NCI-H2107 treated with DMSO at 0.1 percent for 48 hours (cell line): ENCODE data around the gene ADGRB3.
A peak's percentile ranks its signal among the peaks of the same experiment; 100 is the strongest.
"Not testable (repeated sequence)": the region's sequence is repeated elsewhere in the genome, so short reads cannot be mapped to it uniquely, and the experiment has no call there.

Experiments
- DNase-seq: peaks from one replicate; lab custom pipeline; 2025; ENCODE audit not compliant: unreplicated experiment; lab: John Stamatoyannopoulos, UW

Gene ADGRB3

GRCh38 chr6:69216127-69216526 lies 581.0 kb downstream of the ADGRB3 start:
- DNase-seq: no peak

- no peak for DNase-seq
Measured at GRCh38 chr6:69217343-69217742, 582.3 kb downstream of the ADGRB3 start.

- no peak for DNase-seq
Measured at GRCh38 chr6:69220375-69220774, 585.3 kb downstream of the ADGRB3 start.

GRCh38 chr6:69232008-69232407 lies 596.9 kb downstream of the ADGRB3 start:
- DNase-seq: no peak

GRCh38 chr6:69232496-69232895 lies 597.4 kb downstream of the ADGRB3 start:
- no peak for DNase-seq

- DNase-seq: no peak
Measured at GRCh38 chr6:69232911-69233448, 597.9 kb downstream of the ADGRB3 start.

GRCh38 chr6:69238067-69238466 lies 603.0 kb downstream of the ADGRB3 start:
- DNase-seq: no peak

- DNase-seq: no peak
Measured at GRCh38 chr6:69246983-69247382, 611.9 kb downstream of the ADGRB3 start.

GRCh38 chr6:69261010-69261409 lies 625.9 kb downstream of the ADGRB3 start:
- DNase-seq: no peak

GRCh38 chr6:69263297-69263696 lies 628.2 kb downstream of the ADGRB3 start:
- DNase-seq: no peak

GRCh38 chr6:69265090-69265489 lies 630.0 kb downstream of the ADGRB3 start:
- no peak for DNase-seq

- no peak for DNase-seq
Measured at GRCh38 chr6:69265706-69266105, 630.6 kb downstream of the ADGRB3 start.

- DNase-seq: no peak
Measured at GRCh38 chr6:69276204-69276603, 641.1 kb downstream of the ADGRB3 start.

- DNase-seq: no peak
Measured at GRCh38 chr6:69279805-69280204, 644.7 kb downstream of the ADGRB3 start.

- peak; percentile 4 for DNase-seq
Measured at GRCh38 chr6:69280858-69281257, 645.8 kb downstream of the ADGRB3 start.

GRCh38 chr6:69284176-69284730 lies 649.2 kb downstream of the ADGRB3 start:
- DNase-seq: no peak

GRCh38 chr6:69285054-69285453 lies 650.0 kb downstream of the ADGRB3 start:
- DNase-seq: no peak

GRCh38 chr6:69286331-69286730 lies 651.2 kb downstream of the ADGRB3 start:
- no peak for DNase-seq

GRCh38 chr6:69288198-69288597 lies 653.1 kb downstream of the ADGRB3 start:
- not testable (repeated sequence) for DNase-seq

- no peak for DNase-seq
Measured at GRCh38 chr6:69289689-69290495, 654.8 kb downstream of the ADGRB3 start.

GRCh38 chr6:69293471-69293870 lies 658.4 kb downstream of the ADGRB3 start:
- DNase-seq: no peak

GRCh38 chr6:69294407-69294806 lies 659.3 kb downstream of the ADGRB3 start:
- no peak for DNase-seq
